Spleen (tissue), 11 donors: Measurements from ENCODE around the gene TNNT1. TPM values are rescaled to one million over a fixed set of nuclear protein-coding genes. Genes with fewer than 3 reads are reported as not detected.

Experiments used
- DNase-seq: peaks from one replicate; pipeline ENCODE4 v3.0.0-alpha.2; 2020
- H3K27ac ChIP-seq, 8 donors: fragments of 200-600 bp; sonication (generic) in 7 of 8; 1 replicate in 4 of 8; 2 replicates in 4 of 8; pipeline versions ENCODE4 v1.5.0 to v1.8.0; 2016 to 2021; ENCODE audit warnings: inconsistent platforms in 4 of 8, mild to moderate bottlenecking in 4 of 8, moderate library complexity in 1 of 8
- H3K27me3 ChIP-seq, 7 donors: fragments of 200-600 bp; sonication (generic) in 6 of 7; replicated peaks in 1 of 7; 1 replicate in 4 of 7; 2 replicates in 3 of 7; pipeline versions ENCODE4 v1.5.0 to v1.8.0; 2016 to 2021; ENCODE audit warnings: inconsistent platforms in 3 of 7, mild to moderate bottlenecking in 1 of 7
- H3K36me3 ChIP-seq, 6 donors: fragments of 200-600 bp; sonication (generic) in 5 of 6; 1 replicate in 4 of 6; 2 replicates in 2 of 6; pipeline versions ENCODE4 v1.5.0 to v1.8.0; 2016 to 2021; ENCODE audit warnings: inconsistent platforms in 2 of 6
- H3K4me1 ChIP-seq, 6 donors: fragments of 200-600 bp; sonication (generic) in 5 of 6; 1 replicate in 3 of 6; 2 replicates in 3 of 6; pipeline versions ENCODE4 v1.5.0 to v1.8.0; 2016 to 2021; ENCODE audit warnings: inconsistent platforms in 3 of 6
- H3K4me3 ChIP-seq, 8 donors: fragments of 200-600 bp; sonication (generic) in 7 of 8; 1 replicate in 4 of 8; 2 replicates in 4 of 8; pipeline versions ENCODE4 v1.5.0 to v1.8.0; 2016 to 2021; ENCODE audit warnings: inconsistent platforms in 4 of 8, mild to moderate bottlenecking in 4 of 8, moderate library complexity in 2 of 8
- H3K9me3 ChIP-seq, 8 donors: fragments of 200-600 bp; sonication (generic) in 7 of 8; 1 replicate in 4 of 8; 2 replicates in 4 of 8; pipeline versions ENCODE4 v1.5.0 to v1.8.0; 2016 to 2021; ENCODE audit warnings: inconsistent platforms in 4 of 8
- CTCF ChIP-seq, 11 experiments: fragments of 200-600 bp in 7 of 11; fragments of 450-650 bp in 4 of 11; sonication (generic) in 4 of 11; IDR thresholded peaks in 8 of 11; conservative IDR thresholded peaks in 3 of 11; 1 replicate in 7 of 11; 2 replicates in 4 of 11; pipeline versions ENCODE4 v1.4.0 to v1.8.0; 2016 to 2021; ENCODE audit warnings: antibody characterized with exemption in 11 of 11, inconsistent platforms in 4 of 11, mild to moderate bottlenecking in 1 of 11
- POLR2A ChIP-seq, 3 donors: fragments of 450-650 bp; IDR thresholded peaks; one replicate each; pipeline ENCODE4 v1.5.1; 2017; ENCODE audit warnings: antibody characterized with exemption in 3 of 3, mild to moderate bottlenecking in 1 of 3
- POLR2AphosphoS5 ChIP-seq, 3 donors: sonication (generic); formaldehyde crosslinking; IDR thresholded peaks; one replicate each; pipeline ENCODE4 v1.5.1; 2017; ENCODE audit warnings: antibody characterized with exemption in 3 of 3
- WGBS, 5 donors: extraction: QIAGEN DNeasy Blood & Tissue Kit in 3 of 5; methylation state at CpG; one replicate each; pipeline versions ENCODE4 v1.1.5 to v1.1.7; 2013 to 2018; 5-methylcytosine and 5-hydroxymethylcytosine counted together
- intact Hi-C: fragments of 100-400 bp; cut with DNase I; formaldehyde crosslinking; loops from one replicate; pipeline ENCODE4 v1.15.0; 2023; ENCODE audit warnings: low total_unique reads
- polyA plus RNA-seq, 3 donors: library from polyadenylated mRNA; stranded (reverse); fragments of 200-250 nt; gene quantifications; one replicate each; pipeline ENCODE4 v1.2.1, GENCODE V29; 2013
- total RNA-seq, 7 donors: library from RNA; depleted of rRNA in 3 of 7; stranded (reverse); fragments of >200 nt in 3 of 7; fragmentation: NEBNext Ultra II Directional in 4 of 7; extraction: Animal tissue kit (Norgen Biotek cat#: 25700) in 4 of 7; gene quantifications; one replicate each; pipeline versions ENCODE4 v1.1.0 to v1.2.1, GENCODE V29; 2016 to 2021
- donor health status: healthy with polysubstance abuse.
- donor health status: DM: no; HTN: no; CAD: no; lungs with moderate emphysema.
- donor health status: DM: no; HTN: no; CAD: no.
- donor health status: Bipolar disorder and iron deficiency.
- donor health status: healthy.
- donor health status: DM: no; HTN: no; CAD: no.
- donor health status: DM: yes; HTN: yes; CAD: no.

Gene TNNT1
- total and polyA plus RNA-seq, 10 donors, result 0.26 to 6.2 (median 1.5) TPM; not detected in 3

GRCh38 chr19:55132453-55133129 is 16.4 kb downstream of the TNNT1 start:
- intact Hi-C loops, result no loop called here
- Histone ChIP-seq H3K27me3 (peaks cover 0 to 80% (median 11%) of the 10 kb centered on the region in 7 donors), H3K4me1 (peaks cover 0 to 17% (median 7%) of the 10 kb centered on the region in 6 donors), H3K9me3 (no peaks in the 10 kb centered on the region), H3K27ac (peak overlapping the region in 5 of 8 donors; percentile 15 to 56 (median 53)), H3K36me3 (no peaks in the 10 kb centered on the region), H3K4me3 (no peak overlapping the region)
- 20 to 40% (median 33%) methylated on average over 13 to 14 of the region's 14 CpGs for WGBS, 5 donors
- DNase-seq, result no peak
- TF ChIP-seq POLR2A (IDR thresholded peaks at IDR 0.05), result no peak
- no peak for TF ChIP-seq POLR2AphosphoS5 (IDR thresholded peaks at IDR 0.05)
- peak in 6 of 11 experiments; percentile 11 to 49 (median 32) for TF ChIP-seq CTCF (IDR thresholded peaks at IDR 0.05 in 8 of 11, conservative IDR thresholded peaks at IDR 0.05 in 3 of 11)

- intact Hi-C loops, result no loop called here
Observed at GRCh38 chr19:55131421-55131820, 17.6 kb downstream of the TNNT1 start.

GRCh38 chr19:55119053-55119452 is 30.0 kb downstream of the TNNT1 start:
- Histone ChIP-seq H3K27me3 (peaks cover 0 to 11% (median 0%) of the 10 kb centered on the region in 7 donors), H3K36me3 (peaks cover 0 to 11% (median 0%) of the 10 kb centered on the region in 6 donors), H3K9me3 (no peaks in the 10 kb centered on the region), H3K27ac (peak overlapping the region in 5 of 8 donors; percentile 79 to 94 (median 90)), H3K4me1 (peaks cover 15 to 43% (median 34%) of the 10 kb centered on the region in 6 donors), H3K4me3 (peak overlapping the region in 1 of 8 donors; percentile 96)
- TF ChIP-seq POLR2A (IDR thresholded peaks at IDR 0.05) (no peak), CTCF (IDR thresholded peaks at IDR 0.05 in 8 of 11, conservative IDR thresholded peaks at IDR 0.05 in 3 of 11) (no peak), POLR2AphosphoS5 (IDR thresholded peaks at IDR 0.05) (no peak)
- no peak for DNase-seq
- intact Hi-C loops, result no loop called here
- 57 to 80% (median 71%) methylated on average over 14 of the region's 14 CpGs for WGBS, 5 donors

More at GRCh38 chr19:55131421-55131820, 17.6 kb downstream of the TNNT1 start:
- WGBS, 5 donors, result 85 to 92% (median 90%) methylated on average over 15 to 16 of the region's 16 CpGs
- no peak for DNase-seq
- H3K27ac ChIP-seq, result no peak overlapping the region
- H3K36me3 ChIP-seq, result no peaks in the 10 kb centered on the region
- no peak for TF ChIP-seq CTCF (IDR thresholded peaks at IDR 0.05 in 8 of 11, conservative IDR thresholded peaks at IDR 0.05 in 3 of 11)
- no peak for TF ChIP-seq POLR2AphosphoS5 (IDR thresholded peaks at IDR 0.05)
- no peak for TF ChIP-seq POLR2A (IDR thresholded peaks at IDR 0.05)
- H3K4me1 ChIP-seq, result peaks cover 0 to 17% (median 7%) of the 10 kb centered on the region in 6 donors
- H3K9me3 ChIP-seq, result no peaks in the 10 kb centered on the region
- H3K27me3 ChIP-seq, result peaks cover 0 to 70% (median 11%) of the 10 kb centered on the region in 7 donors
- no peak overlapping the region for H3K4me3 ChIP-seq

- no peak for TF ChIP-seq POLR2A (IDR thresholded peaks at IDR 0.05)
- peak in 1 of 3 donors; percentile 8 for TF ChIP-seq POLR2AphosphoS5 (IDR thresholded peaks at IDR 0.05)
- H3K27me3 ChIP-seq, result peaks cover 0 to 5% (median 0%) of the 10 kb centered on the region in 7 donors
- H3K4me3 ChIP-seq, result peak overlapping the region in 7 of 8 donors; percentile 81 to 96 (median 86)
- H3K4me1 ChIP-seq, result peaks cover 15 to 49% (median 38%) of the 10 kb centered on the region in 6 donors
- H3K27ac ChIP-seq, result peak overlapping the region; percentile 75 to 94 (median 86)
- H3K9me3 ChIP-seq, result no peaks in the 10 kb centered on the region
- DNase-seq, result peak; percentile 79
- intact Hi-C loops, result no loop called here
- WGBS, 5 donors, result 23 to 31% (median 26%) methylated on average over 12 to 22 of the region's 22 CpGs
- peaks cover 0 to 14% (median 0%) of the 10 kb centered on the region in 6 donors for H3K36me3 ChIP-seq
Observed at GRCh38 chr19:55118401-55118991, 30.5 kb downstream of the TNNT1 start.
